Keratinocyte (primary cell): ENCODE data around the gene KAT8. TPM values are rescaled to one million over a fixed set of nuclear protein-coding genes. Genes with fewer than 3 reads are reported as not detected.

Source experiments
- DNase-seq: peaks from one replicate; pipeline ENCODE4 v3.0.0-alpha.2; 2011; ENCODE audit warnings: low read depth, missing footprints, low spot score
- FAIRE-seq: peaks from 2 replicates; lab custom pipeline; 2011; peaks lifted over from hg19 to GRCh38; lab: Jason Lieb, UNC
- H2AFZ ChIP-seq: 2 replicates; pipeline ENCODE4 v1.6.0; 2012; ENCODE audit warnings: low read length, control low read depth, inconsistent platforms; ENCODE audit not compliant: control insufficient read depth
- H3K27ac ChIP-seq: 2 replicates; pipeline ENCODE4 v1.5.1; 2011; ENCODE audit warnings: low read length; ENCODE audit not compliant: control insufficient read depth, insufficient read depth
- H3K27me3 ChIP-seq: 3 replicates; pipeline ENCODE4 v1.6.0; 2011; ENCODE audit warnings: low read length; ENCODE audit not compliant: control insufficient read depth, insufficient read depth; ENCODE audit errors: extremely low read depth
- H3K36me3 ChIP-seq, 2 experiments: 2 replicates in 1 of 2; 3 replicates in 1 of 2; pipeline ENCODE4 v1.5.1; 2011; ENCODE audit warnings: low read length in 2 of 2, mild to moderate bottlenecking in 1 of 2; ENCODE audit not compliant: control insufficient read depth in 2 of 2, insufficient read depth in 2 of 2; ENCODE audit errors: extremely low read depth in 1 of 2
- H3K4me1 ChIP-seq: 3 replicates; pipeline ENCODE4 v1.5.1; 2011; ENCODE audit warnings: low read length; ENCODE audit not compliant: control insufficient read depth, insufficient read depth; ENCODE audit errors: extremely low read depth
- H3K4me2 ChIP-seq: 3 replicates; pipeline ENCODE4 v1.6.0; 2011; ENCODE audit warnings: low read depth, low read length; ENCODE audit not compliant: control insufficient read depth, insufficient read depth; ENCODE audit errors: extremely low read depth
- H3K4me3 ChIP-seq, 3 experiments: fragments of 200-600 bp in 1 of 3; sonication (generic) in 1 of 3; 2 replicates in 2 of 3; 3 replicates in 1 of 3; pipeline ENCODE4 v1.5.1; 2011 to 2016; ENCODE audit warnings: low read length in 3 of 3, mild to moderate bottlenecking in 3 of 3, control low read depth in 2 of 3, inconsistent platforms in 1 of 3, low read depth in 1 of 3, mixed read lengths in 1 of 3, mixed run types in 1 of 3, moderate library complexity in 1 of 3; ENCODE audit not compliant: control insufficient read depth in 2 of 3, insufficient read depth in 2 of 3; ENCODE audit errors: extremely low read depth in 1 of 3
- H3K79me2 ChIP-seq: 2 replicates; pipeline ENCODE4 v1.6.0; 2012; ENCODE audit warnings: low read length; ENCODE audit not compliant: control insufficient read depth, insufficient read depth
- H3K9ac ChIP-seq: 3 replicates; pipeline ENCODE4 v1.6.0; 2011; ENCODE audit warnings: low read length; ENCODE audit not compliant: control insufficient read depth, insufficient read depth; ENCODE audit errors: extremely low read depth
- H3K9me1 ChIP-seq: 3 replicates; pipeline ENCODE4 v1.6.0; 2011; ENCODE audit warnings: low read length; ENCODE audit not compliant: control insufficient read depth, insufficient read depth; ENCODE audit errors: extremely low read depth
- H3K9me3 ChIP-seq: 2 replicates; pipeline ENCODE4 v1.5.1; 2012; ENCODE audit warnings: low read depth, low read length; ENCODE audit not compliant: control insufficient read depth
- H4K20me1 ChIP-seq: 3 replicates; pipeline ENCODE4 v1.6.0; 2011; ENCODE audit warnings: low read length; ENCODE audit not compliant: control insufficient read depth, insufficient read depth; ENCODE audit errors: extremely low read depth
- EZH2 ChIP-seq: IDR thresholded peaks from one replicate; pipeline ENCODE4 v1.6.1; 2012; ENCODE audit warnings: inconsistent platforms, mild to moderate bottlenecking, low read length, moderate library complexity
- dilution Hi-C: fragments of 300-500 bp; cut with MboI; formaldehyde crosslinking; loops from one replicate; pipeline ENCODE4 v1.7.0; 2020; ENCODE audit warnings: low sequenced_read_pairs; ENCODE audit not compliant: extremely low pct_ligation_motif_present
- polyA plus RNA-seq, 5 experiments: library from polyadenylated mRNA; depleted of rRNA in 3 of 5; stranded (reverse) in 3 of 5; stranded (forward) in 1 of 5; unstranded in 1 of 5; fragments of >200 nt; gene quantifications; 1 replicate in 1 of 5; 2 replicates in 3 of 5; 3 replicates in 1 of 5; pipeline versions ENCODE4 v1.2.1 to v1.2.3, GENCODE V29; 2011 to 2012; ENCODE audit warnings: missing spikeins in 2 of 5, low read depth in 1 of 5, low replicate concordance in 1 of 5
- TF ChIP-seq, protein P1 (sequence below), 3 experiments: IDR thresholded peaks in 1 of 3; conservative IDR thresholded peaks in 1 of 3; optimal IDR thresholded peaks in 1 of 3; 2 replicates in 2 of 3; 3 replicates in 1 of 3; pipeline versions ENCODE3 to v1.5.1; 2011; ENCODE audit warnings: low read length in 3 of 3, mild to moderate bottlenecking in 3 of 3, moderate library complexity in 2 of 3, control low read depth in 1 of 3, inconsistent platforms in 1 of 3; ENCODE audit not compliant: insufficient read depth in 2 of 3; ENCODE audit errors: extremely low read depth in 1 of 3

KAT8 gene
- polyA plus RNA-seq, 1 donor (not counting 4 experiments of a cell fraction or from before 2014, with no cell fraction given), result 26.4 TPM

DNA sequence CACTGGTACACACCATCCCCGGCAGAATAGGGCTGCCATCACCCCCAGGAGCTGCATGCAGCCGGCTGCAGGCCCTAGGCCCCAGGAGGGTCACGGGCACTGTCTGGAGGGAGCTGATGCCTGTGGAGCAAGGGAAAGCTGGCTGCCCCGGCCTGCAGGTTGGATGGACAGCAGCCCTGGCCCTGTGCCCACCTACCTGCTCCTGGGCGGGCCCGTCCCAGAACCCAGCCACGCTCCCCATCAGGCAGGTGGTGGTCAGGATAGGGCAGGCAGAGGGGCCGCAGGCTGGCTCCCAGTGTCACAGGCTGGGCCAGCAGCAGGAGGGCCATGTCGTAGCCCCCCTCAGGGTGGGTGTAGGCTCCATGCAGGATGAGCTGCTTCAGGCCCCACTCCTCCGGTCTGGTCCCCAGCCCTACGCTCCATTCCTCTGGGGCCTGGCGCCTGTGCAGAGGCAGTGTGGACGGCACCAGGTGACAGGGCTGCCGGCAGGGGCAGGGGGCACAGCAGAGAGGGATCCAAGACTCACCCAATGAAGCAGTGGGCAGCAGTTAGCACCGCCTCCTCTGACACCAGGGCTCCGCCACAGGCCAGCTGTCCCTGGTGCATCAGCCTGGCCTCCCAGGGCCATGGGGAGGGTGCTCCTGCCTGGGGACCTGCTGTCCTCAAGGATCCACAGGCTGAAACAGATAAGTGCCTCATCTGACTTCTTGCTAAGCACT is 32.7 kb upstream of the KAT8 start:
- FAIRE-seq (no peak), DNase-seq (no peak)
- Histone ChIP-seq H3K36me3 (peaks cover 11 to 15% of the 10 kb centered on the region in 2 experiments), H3K9me1 (no peaks in the 10 kb centered on the region), H2AFZ (no peak overlapping the region), H3K4me3 (no peak overlapping the region), H4K20me1 (no peaks in the 10 kb centered on the region), H3K4me1 (peaks cover 9% of the 10 kb centered on the region), H3K9me3 (no peaks in the 10 kb centered on the region), H3K79me2 (peaks cover 19% of the 10 kb centered on the region), H3K27ac (peak overlapping the region; percentile 39), H3K9ac (no peak overlapping the region), H3K4me2 (no peak overlapping the region), H3K27me3 (no peaks in the 10 kb centered on the region)
- dilution Hi-C loops, result no loop called here
- TF ChIP-seq, protein P1, sequence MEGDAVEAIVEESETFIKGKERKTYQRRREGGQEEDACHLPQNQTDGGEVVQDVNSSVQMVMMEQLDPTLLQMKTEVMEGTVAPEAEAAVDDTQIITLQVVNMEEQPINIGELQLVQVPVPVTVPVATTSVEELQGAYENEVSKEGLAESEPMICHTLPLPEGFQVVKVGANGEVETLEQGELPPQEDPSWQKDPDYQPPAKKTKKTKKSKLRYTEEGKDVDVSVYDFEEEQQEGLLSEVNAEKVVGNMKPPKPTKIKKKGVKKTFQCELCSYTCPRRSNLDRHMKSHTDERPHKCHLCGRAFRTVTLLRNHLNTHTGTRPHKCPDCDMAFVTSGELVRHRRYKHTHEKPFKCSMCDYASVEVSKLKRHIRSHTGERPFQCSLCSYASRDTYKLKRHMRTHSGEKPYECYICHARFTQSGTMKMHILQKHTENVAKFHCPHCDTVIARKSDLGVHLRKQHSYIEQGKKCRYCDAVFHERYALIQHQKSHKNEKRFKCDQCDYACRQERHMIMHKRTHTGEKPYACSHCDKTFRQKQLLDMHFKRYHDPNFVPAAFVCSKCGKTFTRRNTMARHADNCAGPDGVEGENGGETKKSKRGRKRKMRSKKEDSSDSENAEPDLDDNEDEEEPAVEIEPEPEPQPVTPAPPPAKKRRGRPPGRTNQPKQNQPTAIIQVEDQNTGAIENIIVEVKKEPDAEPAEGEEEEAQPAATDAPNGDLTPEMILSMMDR (optimal IDR thresholded peaks at IDR 0.05 in 1 of 3, IDR thresholded peaks at IDR 0.05 in 1 of 3, conservative IDR thresholded peaks at IDR 0.05 in 1 of 3; ENCODE audit: extremely low read depth in 1 of 3, insufficient read depth in 2 of 3, low read length in 3 of 3), result no peak
- no peak for TF ChIP-seq EZH2

GRCh38 chr16:31085411-31085810 is 32.1 kb upstream of the KAT8 start:
- no peak overlapping the region for H3K9ac ChIP-seq
- H3K9me3 ChIP-seq, result no peaks in the 10 kb centered on the region
- TF ChIP-seq EZH2, result no peak
- TF ChIP-seq, protein P1 (optimal IDR thresholded peaks at IDR 0.05 in 1 of 3, IDR thresholded peaks at IDR 0.05 in 1 of 3, conservative IDR thresholded peaks at IDR 0.05 in 1 of 3; ENCODE audit: extremely low read depth in 1 of 3, insufficient read depth in 2 of 3, low read length in 3 of 3), result no peak
- no peak overlapping the region for H2AFZ ChIP-seq
- H3K27me3 ChIP-seq, result no peaks in the 10 kb centered on the region
- H3K4me2 ChIP-seq, result no peak overlapping the region
- peaks cover 9% of the 10 kb centered on the region for H3K4me1 ChIP-seq
- DNase-seq, result no peak
- H3K4me3 ChIP-seq, result no peak overlapping the region
- peaks cover 14% of the 10 kb centered on the region for H3K79me2 ChIP-seq
- no peaks in the 10 kb centered on the region for H4K20me1 ChIP-seq
- dilution Hi-C loops, result no loop called here
- no peak for FAIRE-seq
- H3K36me3 ChIP-seq, result peaks cover 11 to 13% of the 10 kb centered on the region in 2 experiments
- H3K9me1 ChIP-seq, result no peaks in the 10 kb centered on the region
- peak overlapping the region; percentile 39 for H3K27ac ChIP-seq
